ENCODE results near the gene TRPC4AP. TPM values are rescaled to one million over a fixed set of nuclear protein-coding genes. Genes with fewer than 3 reads are reported as not detected.
A peak's percentile ranks its signal among the peaks of the same experiment; 100 is the strongest.

Gene TRPC4AP
- total RNA-seq, 1 donor from 2014 or later, result 102 TPM

DNA sequence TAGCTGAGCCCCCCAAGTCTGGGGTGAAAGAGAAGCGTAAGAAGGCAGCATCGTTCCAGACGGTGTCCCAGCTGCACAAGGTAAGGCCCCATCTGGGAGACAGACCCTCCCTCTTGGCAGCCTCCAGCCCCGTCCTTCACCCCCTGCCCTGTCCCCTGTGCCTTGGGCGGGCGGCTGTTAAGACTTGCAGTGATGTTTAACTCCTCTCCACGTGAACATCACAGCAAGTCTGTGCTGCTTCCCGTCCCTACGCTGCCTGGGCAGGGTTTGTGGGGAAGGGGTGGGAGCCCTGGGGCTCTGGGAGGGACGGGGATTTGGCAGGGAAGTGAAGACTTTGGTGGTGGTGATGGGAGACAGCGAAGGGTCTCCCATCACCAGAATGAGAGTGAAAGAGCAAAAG is 102.4 kb downstream of the TRPC4AP start:
- Mint-ChIP-seq H3K27me3 (peaks cover 5% of the 10 kb centered on the region), H3K9me3 (no peaks in the 10 kb centered on the region), H3K4me1 (ENCODE audit: unreplicated experiment) (peaks cover 12% of the 10 kb centered on the region), H3K36me3 (peaks cover 4% of the 10 kb centered on the region), H3K27ac (peak overlapping the region; percentile 65), H3K4me3 (no peak overlapping the region)
- TF ChIP-seq, protein P1, sequence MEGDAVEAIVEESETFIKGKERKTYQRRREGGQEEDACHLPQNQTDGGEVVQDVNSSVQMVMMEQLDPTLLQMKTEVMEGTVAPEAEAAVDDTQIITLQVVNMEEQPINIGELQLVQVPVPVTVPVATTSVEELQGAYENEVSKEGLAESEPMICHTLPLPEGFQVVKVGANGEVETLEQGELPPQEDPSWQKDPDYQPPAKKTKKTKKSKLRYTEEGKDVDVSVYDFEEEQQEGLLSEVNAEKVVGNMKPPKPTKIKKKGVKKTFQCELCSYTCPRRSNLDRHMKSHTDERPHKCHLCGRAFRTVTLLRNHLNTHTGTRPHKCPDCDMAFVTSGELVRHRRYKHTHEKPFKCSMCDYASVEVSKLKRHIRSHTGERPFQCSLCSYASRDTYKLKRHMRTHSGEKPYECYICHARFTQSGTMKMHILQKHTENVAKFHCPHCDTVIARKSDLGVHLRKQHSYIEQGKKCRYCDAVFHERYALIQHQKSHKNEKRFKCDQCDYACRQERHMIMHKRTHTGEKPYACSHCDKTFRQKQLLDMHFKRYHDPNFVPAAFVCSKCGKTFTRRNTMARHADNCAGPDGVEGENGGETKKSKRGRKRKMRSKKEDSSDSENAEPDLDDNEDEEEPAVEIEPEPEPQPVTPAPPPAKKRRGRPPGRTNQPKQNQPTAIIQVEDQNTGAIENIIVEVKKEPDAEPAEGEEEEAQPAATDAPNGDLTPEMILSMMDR (conservative IDR thresholded peaks at IDR 0.05), result no peak
- DNase-seq (ENCODE audit: extremely low spot score, unreplicated experiment), result no peak

DNA sequence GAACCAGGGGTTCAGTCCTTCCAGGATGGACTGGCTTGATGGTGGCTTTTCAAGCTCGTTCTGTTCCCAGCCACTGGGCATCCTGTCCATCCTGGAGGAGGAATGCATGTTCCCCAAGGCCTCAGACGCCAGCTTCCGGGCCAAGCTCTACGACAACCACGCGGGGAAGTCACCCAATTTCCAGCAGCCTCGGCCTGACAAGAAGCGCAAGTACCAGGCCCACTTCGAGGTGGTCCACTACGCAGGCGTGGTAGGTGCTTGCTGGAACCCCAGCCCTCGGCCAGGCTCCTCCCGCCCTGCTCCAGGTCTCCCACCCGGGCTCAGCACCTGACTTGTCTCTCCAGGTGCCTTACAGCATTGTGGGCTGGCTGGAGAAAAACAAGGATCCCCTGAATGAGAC is 102.9 kb downstream of the TRPC4AP start:
- H3K36me3 Mint-ChIP-seq, result peaks cover 2% of the 10 kb centered on the region
- H3K27ac Mint-ChIP-seq, result no peak overlapping the region
- no peaks in the 10 kb centered on the region for H3K9me3 Mint-ChIP-seq
- peaks cover 15% of the 10 kb centered on the region for H3K4me1 Mint-ChIP-seq (ENCODE audit: unreplicated experiment)
- TF ChIP-seq, protein P1 (conservative IDR thresholded peaks at IDR 0.05), result no peak
- H3K27me3 Mint-ChIP-seq, result peaks cover 5% of the 10 kb centered on the region
- no peak overlapping the region for H3K4me3 Mint-ChIP-seq
- no peak for DNase-seq (ENCODE audit: extremely low spot score, unreplicated experiment)

DNA sequence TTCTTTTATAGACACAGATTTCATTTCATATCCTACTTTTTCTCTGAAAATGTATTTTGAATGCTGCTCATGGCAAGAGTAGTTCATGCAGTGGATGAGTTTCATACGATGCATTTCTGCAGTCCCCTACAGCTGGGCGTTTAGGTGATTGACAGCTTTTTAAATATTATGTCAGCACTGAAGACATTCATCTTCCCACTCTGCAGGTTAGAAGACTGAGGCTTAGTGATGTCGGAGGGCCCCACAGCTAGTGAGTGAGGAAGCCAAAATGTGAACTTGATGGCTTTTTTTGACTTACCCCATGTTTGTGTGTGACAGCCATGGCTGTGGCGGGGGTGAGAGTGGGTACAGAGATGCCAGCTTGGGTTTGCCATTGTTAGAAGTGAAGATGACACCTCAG is 103.5 kb downstream of the TRPC4AP start:
- DNase-seq (ENCODE audit: extremely low spot score, unreplicated experiment), result no peak
- H3K9me3 Mint-ChIP-seq, result no peaks in the 10 kb centered on the region
- TF ChIP-seq, protein P1 (conservative IDR thresholded peaks at IDR 0.05), result no peak
- no peak overlapping the region for H3K27ac Mint-ChIP-seq
- no peak overlapping the region for H3K4me3 Mint-ChIP-seq
- peaks cover 6% of the 10 kb centered on the region for H3K27me3 Mint-ChIP-seq
- H3K4me1 Mint-ChIP-seq (ENCODE audit: unreplicated experiment), result peaks cover 15% of the 10 kb centered on the region
- H3K36me3 Mint-ChIP-seq, result no peaks in the 10 kb centered on the region

GRCh38 chr20:34988191-34988540 is 104.4 kb downstream of the TRPC4AP start:
- peaks cover 24% of the 10 kb centered on the region for H3K4me1 Mint-ChIP-seq (ENCODE audit: unreplicated experiment)
- H3K27ac Mint-ChIP-seq, result no peak overlapping the region
- TF ChIP-seq, protein P1 (conservative IDR thresholded peaks at IDR 0.05), result no peak
- no peak overlapping the region for H3K4me3 Mint-ChIP-seq
- H3K9me3 Mint-ChIP-seq, result no peaks in the 10 kb centered on the region
- no peak for DNase-seq (ENCODE audit: extremely low spot score, unreplicated experiment)
- no peaks in the 10 kb centered on the region for H3K36me3 Mint-ChIP-seq
- peaks cover 13% of the 10 kb centered on the region for H3K27me3 Mint-ChIP-seq

GRCh38 chr20:34987288-34988190 is 105.1 kb downstream of the TRPC4AP start:
- no peaks in the 10 kb centered on the region for H3K36me3 Mint-ChIP-seq
- TF ChIP-seq, protein P1 (conservative IDR thresholded peaks at IDR 0.05), result no peak
- no peaks in the 10 kb centered on the region for H3K9me3 Mint-ChIP-seq
- DNase-seq (ENCODE audit: extremely low spot score, unreplicated experiment), result no peak
- no peak overlapping the region for H3K27ac Mint-ChIP-seq
- peaks cover 29% of the 10 kb centered on the region for H3K4me1 Mint-ChIP-seq (ENCODE audit: unreplicated experiment)
- no peak overlapping the region for H3K4me3 Mint-ChIP-seq
- H3K27me3 Mint-ChIP-seq, result peaks cover 13% of the 10 kb centered on the region
